HPDE6-E6E7 (cell line): ENCODE data around the gene SLC6A11.

Source experiments
- DNase-seq: peaks from one replicate; pipeline ENCODE4 v3.0.0; 2011; ENCODE audit warnings: missing footprints; ENCODE audit errors: extremely low spot score

Gene SLC6A11

DNA sequence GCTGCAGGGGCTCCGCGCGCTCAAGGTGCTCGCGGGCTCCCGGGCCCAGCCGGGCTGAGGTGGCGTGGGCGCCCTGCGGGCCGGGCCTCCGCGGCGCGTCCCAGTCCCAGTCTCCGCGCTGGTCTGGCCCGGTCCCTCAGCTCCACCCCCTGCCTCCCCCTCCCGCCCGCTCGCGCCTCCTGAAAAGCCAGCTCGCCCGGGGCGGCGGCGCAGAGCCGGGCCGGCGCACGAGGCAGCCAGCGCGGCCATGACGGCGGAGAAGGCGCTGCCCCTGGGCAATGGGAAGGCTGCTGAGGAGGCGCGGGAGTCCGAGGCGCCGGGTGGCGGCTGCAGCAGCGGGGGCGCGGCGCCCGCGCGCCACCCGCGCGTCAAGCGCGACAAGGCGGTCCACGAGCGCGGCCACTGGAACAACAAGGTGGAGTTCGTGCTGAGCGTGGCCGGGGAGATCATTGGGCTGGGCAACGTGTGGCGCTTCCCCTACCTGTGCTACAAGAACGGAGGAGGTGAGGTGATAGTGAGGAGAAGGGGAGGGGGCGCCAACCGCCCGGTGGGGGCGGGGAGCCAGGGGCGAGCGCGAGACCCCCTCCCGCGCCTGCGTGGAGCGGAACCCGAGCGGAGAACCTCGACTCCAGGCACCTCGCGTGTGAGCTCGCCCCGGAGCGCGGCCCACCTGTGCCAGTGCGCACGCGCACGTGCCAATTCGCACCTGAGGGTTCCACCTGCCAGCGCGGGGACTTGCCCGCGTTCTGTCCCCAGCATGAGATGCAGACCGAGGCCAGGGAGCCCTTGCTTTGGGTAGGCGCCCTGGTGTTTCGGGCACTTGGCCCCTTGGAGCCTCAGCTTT, at the start of gene SLC6A11:
TSS of gene SLC6A11 (plus strand) at position 210 of the 844 bp plus-strand sequence. CDS start at position 248, 38 bp downstream.
- peak; percentile 21 for DNase-seq

DNA sequence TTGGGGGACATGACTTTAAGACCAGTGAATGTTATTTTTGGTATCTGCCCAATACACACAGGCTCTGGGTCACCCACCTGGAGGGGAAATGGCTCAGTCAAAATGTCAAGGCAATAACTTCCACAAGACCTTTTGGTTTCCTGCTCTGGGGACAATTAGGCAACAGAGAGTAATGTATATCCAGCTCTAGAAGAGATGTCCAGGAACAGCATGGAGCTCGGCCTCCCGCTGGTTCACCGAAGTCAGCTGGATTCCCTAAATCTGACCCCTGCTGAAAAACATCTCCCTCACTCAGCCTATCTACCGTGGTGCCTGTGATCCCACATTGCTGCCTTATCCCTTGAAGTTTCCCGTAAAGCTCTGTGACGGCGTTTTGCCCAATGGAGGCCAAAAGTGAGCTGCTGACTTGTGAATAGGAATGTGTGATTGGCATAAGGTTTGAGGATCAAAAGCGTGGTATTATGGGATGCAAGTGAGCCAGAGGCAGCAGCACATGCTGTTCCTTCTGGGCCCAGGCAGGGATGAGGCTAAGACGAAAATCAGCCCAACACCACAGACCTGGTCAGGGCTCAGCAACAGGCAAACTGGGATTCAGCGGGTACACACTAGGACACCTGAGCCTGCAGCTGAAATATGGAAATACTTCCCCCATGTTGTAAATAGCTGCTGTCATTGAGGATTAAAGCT, 47.2 kb upstream of the SLC6A11 start:
- DNase-seq = no peak

DNA sequence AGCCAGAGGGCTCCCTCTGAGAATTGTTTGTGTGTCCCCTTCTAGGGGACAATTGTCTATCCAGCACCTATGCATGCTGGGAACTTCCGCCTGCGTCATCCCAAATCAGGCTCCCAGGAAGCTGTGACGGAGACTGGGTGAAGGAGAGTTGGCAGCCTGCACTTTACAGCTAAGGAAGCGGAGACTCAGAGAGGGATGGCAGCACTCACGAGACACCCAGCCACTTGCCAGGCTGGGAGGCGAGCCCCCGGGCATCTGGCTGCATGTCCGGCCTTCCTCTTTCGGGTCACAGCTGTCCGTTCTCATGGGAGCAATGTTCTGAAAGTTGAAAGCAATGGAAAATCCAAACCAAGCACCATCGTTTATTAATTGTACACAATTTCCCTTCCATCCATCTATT, 45.5 kb upstream of the SLC6A11 start:
- no peak for DNase-seq

DNA sequence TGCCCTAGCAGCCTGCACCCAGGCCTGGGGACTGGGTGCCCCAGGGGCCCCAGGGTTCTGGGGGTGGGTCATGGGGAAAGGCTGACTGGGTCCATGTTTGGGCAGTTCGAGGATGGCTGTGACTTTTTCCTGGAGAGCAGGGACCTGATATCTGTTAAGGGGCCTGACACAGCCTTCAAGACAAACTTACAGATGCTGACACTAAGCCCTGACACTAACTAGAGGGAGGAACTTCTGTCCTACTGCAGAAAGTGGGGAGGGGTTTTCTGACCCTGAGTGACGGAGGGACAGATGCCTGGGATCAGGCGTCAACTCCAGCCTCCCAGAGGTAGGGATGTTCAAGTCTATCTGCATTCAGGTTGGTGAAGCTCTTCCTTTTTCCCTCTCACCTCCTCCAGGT, 45.0 kb upstream of the SLC6A11 start:
- DNase-seq = no peak

DNA sequence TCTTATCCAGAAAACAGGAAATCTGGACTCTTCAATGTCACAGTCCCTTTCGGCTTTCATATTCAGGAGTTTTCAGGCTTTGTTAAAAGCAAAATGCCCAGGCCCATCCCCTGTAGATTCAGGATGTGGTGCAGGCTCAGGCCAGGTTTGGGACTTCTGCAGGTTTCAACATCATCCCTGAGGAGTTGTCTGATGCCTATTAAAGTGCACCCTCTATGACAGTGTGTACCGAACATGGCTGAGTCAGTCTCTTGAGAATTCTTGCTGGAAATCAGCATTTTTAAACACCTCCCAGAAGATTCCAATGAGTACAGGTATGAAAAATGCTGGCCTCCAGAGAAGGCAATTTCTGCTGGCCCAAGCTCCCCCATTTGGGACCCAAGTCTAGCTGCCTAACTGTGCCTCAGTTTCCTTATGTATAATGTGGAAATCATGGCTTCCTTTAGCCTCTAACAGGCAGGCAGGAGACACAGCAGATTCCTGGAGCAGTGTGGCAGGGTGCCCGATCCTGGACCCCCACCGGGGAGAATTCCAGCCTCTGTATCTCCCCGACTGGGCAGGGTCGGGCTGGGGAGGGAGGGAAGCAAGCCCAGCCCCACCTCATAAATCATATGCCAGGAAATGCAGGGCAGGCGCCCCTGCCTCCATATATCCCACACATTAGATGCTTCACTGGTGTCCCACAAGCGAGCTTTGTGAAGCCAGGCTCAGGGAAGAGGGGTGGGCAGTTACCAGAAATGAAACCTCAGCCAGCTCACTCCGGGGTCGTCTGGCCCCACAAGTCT, 44.4 kb upstream of the SLC6A11 start:
- no peak for DNase-seq

DNA sequence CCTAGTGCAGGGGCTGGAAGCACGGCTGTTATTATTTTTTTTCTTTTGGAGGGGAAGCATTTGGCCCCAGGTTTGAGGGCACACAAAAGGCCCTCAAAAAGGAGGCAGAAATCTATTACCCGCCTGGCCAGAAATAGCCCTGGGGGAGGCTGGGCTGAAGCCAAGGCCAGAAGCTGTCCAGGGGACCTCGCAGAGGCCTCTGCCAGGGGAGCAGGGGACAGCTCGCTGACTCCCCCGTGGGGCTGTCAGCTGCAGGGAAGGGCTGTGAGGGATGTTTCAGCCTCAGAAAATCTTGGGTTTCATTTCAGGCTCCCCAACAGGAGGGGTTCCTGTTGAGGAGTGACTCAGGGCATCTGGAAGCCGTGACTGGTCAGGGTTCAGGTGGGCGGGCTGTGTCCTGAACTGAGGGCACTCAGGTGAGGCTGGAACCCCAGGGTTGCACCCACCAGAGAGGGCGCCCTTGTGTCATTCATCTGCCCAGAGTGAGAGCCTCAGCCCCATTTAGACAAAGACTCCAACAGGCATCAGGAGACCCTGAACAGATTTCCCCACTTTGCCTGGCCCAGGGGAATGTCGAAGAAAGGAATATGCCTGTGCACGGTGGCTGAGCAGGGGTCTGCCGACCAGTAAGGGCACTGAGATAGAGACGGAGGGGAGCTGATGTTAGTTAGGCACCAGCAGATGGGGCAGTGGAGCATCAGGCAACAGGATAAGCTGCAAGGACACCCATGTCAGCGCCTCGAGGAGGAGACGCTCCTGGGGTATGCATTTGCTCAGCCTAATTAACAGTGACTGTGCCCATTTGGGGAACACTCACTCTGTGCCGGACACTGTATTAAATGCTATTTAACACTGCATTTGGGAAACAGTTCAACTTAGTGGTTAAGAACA, 43.5 kb upstream of the SLC6A11 start:
- DNase-seq = no peak

DNA sequence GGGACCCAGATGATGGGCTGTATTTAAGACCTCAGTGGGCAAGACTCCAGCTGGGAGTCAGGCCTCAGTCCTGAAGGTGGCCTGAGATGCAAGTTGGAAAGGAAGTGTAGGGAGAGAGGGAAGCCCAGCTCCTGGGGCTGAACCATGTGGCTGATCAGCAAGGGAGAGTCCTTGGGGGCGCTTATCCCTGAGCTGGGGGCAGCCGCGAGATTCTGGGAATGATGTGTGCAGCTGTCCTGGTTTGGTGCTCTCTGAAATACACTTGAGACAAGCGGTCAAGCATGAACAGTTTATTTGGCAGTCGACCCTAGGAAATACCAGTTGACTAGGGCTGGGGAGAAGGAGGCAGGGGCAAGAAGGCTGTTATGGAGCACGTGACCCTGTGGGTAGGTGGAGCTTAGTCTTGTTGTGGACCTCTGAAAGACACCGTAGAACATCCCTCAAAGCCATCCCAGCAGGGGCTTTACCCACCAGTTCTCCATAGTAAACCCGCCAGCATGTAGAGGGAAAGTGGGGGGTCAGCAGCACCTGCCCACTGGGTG, 41.8 kb upstream of the SLC6A11 start:
- no peak for DNase-seq

DNA sequence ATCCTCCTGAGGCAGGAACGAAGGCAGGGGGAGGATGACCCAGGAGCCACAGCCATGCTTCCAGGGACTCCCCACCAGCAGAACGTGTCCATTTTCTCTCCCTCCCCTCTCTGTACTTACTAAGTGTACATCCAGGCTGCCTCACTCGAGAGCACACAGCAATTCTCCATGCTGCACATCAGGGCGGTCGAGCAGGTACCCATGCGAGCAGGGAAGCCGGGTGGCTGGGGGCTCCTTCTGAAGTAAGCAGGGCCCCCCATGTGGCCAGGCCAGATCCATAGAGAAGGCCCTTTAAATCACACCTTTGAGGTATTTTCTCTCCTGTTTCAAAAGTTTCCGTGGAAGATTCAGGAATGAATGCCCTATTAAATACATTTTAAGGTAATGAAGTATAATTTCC, 41.2 kb upstream of the SLC6A11 start:
- no peak for DNase-seq

DNA sequence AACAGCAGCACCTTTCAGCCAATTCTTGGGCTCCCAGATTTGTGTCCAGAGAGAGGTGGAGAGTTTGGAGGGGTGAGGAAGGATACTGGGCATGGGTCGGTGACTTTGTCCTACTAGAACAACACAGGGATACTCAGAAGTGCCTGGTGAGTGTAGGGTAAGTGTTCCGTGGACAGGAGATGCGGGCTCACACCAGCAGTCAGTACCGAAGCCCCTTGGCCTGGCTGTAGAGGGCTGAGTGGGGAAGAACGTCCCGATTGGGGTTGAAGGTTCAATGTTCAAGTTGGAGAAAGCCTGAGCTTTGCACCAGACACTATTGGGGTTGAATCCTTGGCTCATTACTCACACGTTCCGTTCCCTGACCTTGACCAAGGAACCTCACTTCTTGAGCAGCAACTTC, 40.8 kb upstream of the SLC6A11 start:
- no peak for DNase-seq

DNA sequence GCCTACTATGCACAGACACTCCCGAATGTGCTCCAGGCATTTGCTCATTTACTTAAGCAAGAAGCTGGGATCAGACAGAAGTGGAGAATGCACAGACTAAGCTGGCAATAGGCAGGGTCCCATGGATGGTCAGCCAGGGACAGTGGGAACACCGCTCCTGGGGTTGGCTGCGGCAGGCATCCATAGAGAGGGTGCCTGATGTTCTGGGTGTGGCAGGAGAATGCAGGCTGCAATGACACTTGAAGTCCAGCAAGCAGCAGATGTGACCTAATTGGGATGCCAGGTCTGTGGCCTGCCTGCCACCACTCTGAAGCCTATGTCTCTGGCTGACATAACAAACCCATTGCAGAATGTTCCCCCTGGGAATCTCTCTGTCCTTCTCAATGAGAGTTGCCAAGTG, 40.2 kb upstream of the SLC6A11 start:
- DNase-seq = no peak

DNA sequence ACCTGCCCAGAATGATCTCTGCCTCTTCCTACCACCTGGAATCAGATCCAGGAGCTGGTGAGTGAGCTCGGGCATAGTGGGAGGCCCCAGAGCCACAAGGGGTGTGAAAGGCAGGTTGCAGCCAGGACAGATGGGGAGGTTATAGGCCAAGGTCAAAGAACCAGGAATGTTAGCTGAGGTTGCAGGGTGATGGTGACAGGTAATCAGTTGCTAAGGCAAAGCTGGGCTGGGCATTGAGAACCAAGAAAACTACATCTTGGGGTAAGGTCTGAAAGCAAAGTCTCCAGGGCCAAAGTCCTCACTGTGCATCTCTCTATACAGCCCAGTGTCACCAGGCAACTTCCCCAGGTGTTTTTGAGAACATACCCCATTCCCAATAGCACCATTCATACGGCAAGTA, 38.4 kb upstream of the SLC6A11 start:
- DNase-seq = no peak

DNA sequence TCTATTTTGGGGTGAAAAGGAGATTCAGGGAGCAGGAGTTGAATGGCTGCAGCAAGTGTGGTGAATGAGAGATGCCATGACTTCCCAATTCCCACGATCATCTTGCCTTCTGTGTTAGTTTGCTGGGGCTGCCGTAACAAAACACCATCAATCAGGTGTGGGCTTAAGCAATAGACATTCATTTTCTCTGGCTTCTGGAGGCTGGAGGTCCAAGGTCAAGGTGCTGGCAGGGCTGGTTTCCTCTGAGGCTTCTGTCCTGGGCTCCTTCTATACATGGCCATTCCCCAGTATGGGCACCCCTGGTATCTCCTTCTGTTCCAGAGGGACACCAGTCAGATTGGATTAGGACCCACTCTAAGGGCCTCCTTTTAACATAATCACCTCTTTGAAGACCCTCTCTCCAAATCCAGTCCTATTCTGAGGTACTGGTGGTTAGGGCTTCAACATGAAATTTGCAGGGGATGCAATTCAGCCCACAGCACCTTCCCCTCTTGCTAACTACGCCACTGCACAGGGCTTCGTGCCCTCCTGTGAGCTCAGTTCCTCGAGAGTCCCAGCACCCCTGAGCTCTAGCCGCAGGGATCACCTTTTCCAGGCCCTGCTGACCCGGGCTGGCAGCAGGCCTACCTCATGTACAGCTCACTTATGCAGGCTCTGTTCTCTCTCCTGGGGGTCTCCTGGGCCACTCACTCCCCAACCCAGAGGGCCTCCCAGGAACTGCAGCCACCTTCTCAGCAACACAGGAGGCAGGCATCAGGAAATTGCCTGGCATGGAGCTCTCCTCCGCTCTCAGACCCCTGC, 37.3 kb upstream of the SLC6A11 start:
- no peak for DNase-seq

DNA sequence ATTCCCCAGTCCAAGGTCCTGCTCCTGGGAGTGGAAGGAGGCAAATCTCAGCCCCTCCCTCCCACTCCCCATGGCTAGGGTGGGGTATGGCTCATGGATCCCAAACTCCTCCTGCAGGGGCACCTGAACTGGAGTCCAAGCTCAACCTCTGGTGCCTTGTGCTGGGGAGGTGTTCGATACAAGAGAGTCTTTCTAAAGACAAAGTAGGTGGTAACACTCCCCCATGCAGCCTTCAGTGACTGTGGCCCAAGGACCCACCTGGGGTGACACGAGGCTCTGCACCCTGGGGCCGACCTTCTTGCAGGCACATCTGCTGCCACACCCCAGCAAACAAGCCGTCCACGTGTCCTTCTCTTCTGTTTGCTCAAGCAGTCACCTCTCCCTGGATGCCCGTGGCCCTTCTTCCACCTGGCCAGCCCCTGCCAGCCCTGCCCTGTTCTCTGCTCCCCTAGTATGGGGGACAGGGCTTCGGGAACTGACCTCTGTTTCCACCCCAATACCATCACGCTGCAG, 36.7 kb upstream of the SLC6A11 start:
- no peak for DNase-seq

DNA sequence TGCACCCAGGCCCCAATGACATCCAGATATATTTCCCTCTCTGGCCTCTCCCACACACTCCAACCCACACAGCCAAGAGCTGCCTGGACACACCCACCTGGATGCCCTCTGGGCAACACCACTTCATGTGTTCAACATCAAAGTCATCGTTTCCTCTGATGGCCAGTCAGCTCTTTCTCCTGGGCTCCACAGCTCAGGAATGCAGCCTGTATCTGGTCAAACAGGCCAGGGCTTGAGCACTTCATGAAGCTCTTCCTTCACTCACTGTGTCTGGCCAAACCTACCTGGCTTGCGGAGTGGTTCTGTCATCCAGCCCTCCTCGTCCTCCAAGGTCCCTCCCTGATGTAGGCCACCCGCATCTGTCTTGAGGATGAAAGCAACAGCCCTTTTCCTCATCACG, 35.8 kb upstream of the SLC6A11 start:
- peak; percentile 12 for DNase-seq

DNA sequence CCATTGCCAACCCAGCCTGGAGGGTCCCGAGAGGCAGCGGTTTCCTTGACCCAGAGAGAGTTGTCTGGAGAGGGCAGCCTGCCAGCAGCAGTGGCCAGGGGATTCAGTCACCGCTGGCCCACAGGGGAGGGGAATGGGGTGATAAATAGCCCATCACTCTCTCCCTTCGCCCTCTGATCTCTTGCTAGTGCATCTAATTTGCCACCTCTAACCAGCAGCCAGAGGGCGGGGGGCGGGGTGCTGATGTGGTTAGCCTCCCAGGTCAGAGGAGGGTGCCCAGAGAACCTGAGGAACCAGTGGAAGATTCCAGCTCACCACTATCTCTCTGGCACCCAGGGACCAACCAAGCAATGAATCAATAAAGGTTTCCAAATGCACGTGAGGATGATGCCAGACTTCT, 35.1 kb upstream of the SLC6A11 start:
- no peak for DNase-seq

DNA sequence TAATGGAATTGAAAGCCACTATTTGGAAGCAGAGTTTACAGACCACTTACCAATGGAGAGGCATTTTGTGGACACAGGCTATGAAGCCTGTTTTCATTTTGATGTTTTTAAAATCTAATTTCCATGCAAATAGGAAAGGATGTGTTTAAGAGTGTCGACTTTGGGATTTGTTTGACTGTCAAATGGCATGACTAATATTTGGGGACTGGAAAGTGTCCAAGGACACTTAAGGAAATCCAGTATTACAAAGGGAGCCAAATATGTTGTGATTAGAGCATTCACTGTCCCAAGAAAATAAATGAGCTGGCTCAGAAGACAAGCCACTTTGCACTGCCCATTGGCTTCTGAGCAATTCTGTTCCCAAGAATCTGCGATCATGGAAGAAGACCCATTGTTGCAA, 34.0 kb upstream of the SLC6A11 start:
- no peak for DNase-seq

DNA sequence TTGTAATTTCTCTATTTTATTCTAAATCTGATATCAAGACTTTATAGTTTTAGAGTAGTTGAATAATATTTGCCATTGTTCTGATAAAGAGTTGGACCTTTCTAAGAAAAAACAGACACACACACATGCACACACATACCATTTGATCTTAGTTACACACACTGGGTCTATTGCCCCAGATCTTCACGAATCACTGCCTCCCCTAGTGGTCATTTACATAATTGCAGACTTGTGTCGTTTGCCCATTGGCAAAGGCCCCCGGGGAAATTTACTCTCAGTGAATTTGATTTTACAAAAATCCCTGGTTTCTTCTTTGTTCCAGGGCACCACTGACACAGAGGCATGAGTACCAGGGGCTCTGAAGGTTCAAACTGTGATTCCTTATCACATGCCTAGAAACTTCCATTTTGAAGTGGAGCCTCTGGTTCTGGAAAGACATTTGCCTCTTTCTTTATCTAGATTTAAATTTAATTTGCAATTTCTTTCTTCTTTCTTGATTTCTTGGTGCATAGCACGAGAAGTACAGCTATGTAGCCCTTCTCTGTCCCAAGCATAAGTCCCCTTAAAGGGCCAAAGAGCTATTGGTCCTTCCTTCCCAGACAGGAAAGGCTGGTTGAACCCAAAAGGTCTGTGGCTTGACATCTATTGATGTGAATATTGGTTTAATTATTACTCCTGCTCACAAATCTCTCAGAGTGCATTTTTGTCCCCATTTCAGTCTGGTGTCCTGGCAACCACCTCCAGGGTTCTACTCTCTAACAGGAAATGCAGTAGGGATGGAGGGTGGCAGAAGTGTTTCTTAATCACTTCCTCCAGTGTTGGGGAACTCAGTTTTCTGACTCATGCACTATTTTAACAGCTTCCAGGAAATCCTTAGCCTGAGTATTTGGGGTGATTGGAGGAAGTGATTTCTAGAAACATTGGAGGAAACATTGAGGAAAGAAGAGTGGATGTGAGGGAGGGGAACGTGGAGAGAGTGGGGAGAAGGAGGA, 32.4 kb upstream of the SLC6A11 start:
- no peak for DNase-seq

DNA sequence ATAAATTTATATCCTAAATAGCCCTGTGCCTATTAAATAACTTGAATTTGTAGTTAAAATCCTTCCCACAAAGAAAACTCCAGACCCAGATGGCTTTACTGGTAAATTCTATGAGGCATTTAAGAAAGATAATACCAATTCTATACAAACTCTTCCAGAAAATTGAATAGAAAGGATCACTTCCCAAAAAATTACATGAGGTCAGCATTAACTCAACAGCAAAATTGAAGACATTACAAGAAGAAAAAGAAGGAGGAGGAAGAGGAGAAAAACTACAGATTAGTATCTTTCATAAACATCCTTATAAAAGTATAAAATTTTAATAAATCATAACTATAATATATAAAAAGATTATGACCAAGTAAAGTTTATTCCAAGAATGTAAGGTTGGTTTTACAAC, 29.4 kb upstream of the SLC6A11 start:
- no peak for DNase-seq

DNA sequence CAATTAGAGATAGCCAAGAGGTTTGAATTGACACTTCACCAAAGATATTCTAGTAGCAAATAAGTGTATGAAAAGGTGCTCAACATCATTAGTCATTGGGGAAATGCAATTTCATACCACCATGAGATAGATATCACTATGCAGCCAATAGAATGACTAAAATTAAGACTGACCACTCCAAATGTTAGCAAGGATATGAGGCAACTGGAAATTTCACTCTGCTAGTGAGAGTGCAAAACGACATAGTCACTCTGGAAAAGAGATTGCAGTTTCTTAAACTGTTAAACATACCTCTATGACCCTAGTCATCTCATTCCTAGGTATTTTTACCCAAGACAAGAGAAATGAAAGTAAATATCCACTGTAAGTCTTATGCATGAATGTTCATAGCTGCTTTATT, 27.6 kb upstream of the SLC6A11 start:
- no peak for DNase-seq
